ENCODE results near the gene CMTR2. TPM values are rescaled to one million over a fixed set of nuclear protein-coding genes. Genes with fewer than 3 reads are reported as not detected.
"Not testable (repeated sequence)": the region's sequence is repeated elsewhere in the genome, so short reads cannot be mapped to it uniquely, and the experiment has no call there.

CMTR2 gene
- polyA plus RNA-seq: 34.9 TPM
- long read RNA-seq, donor 1, full-length matches to known transcripts: 7 of 7 reads
- long read RNA-seq, donor 1, partial matches to known transcripts: 0 of 7 reads
- long read RNA-seq, donor 1, other reads (novel, unspliced or antisense): 0 of 7 reads
- long read RNA-seq, donor 2, full-length matches to known transcripts: 3 of 27 reads
- long read RNA-seq, donor 2, partial matches to known transcripts: 24 of 27 reads
- long read RNA-seq, donor 2, other reads (novel, unspliced or antisense): 0 of 27 reads
- long read RNA-seq, donor 3: 0 reads
- long read RNA-seq, donor 4, partial matches to known transcripts: 0 of 2 reads
- long read RNA-seq, donor 4, other reads (novel, unspliced or antisense): 0 of 2 reads
- long read RNA-seq, donor 5, partial matches to known transcripts: 0 of 1 reads
- long read RNA-seq, donor 5, other reads (novel, unspliced or antisense): 0 of 1 reads
- long read RNA-seq, donor 6, full-length matches to known transcripts: 2 of 2 reads
- long read RNA-seq, donor 6, partial matches to known transcripts: 0 of 2 reads
- long read RNA-seq, donor 6, other reads (novel, unspliced or antisense): 0 of 2 reads
- long read RNA-seq, donor 7, full-length matches to known transcripts: 7 of 7 reads
- long read RNA-seq, donor 7, partial matches to known transcripts: 0 of 7 reads
- long read RNA-seq, donor 7, other reads (novel, unspliced or antisense): 0 of 7 reads
- long read RNA-seq, donor 8, full-length matches to known transcripts: 8 of 8 reads
- long read RNA-seq, donor 8, partial matches to known transcripts: 0 of 8 reads
- long read RNA-seq, donor 8, other reads (novel, unspliced or antisense): 0 of 8 reads
- long read RNA-seq, donor 9, full-length matches to known transcripts: 4 of 4 reads
- long read RNA-seq, donor 9, partial matches to known transcripts: 0 of 4 reads
- long read RNA-seq, donor 9, other reads (novel, unspliced or antisense): 0 of 4 reads
- long read RNA-seq, donor 10, full-length matches to known transcripts: 5 of 5 reads
- long read RNA-seq, donor 10, partial matches to known transcripts: 0 of 5 reads
- long read RNA-seq, donor 10, other reads (novel, unspliced or antisense): 0 of 5 reads
- long read RNA-seq, donor 11, full-length matches to known transcripts: 1 of 1 reads
- long read RNA-seq, donor 11, partial matches to known transcripts: 0 of 1 reads
- long read RNA-seq, donor 11, other reads (novel, unspliced or antisense): 0 of 1 reads

GRCh38 chr16:71288890-71289731 is at the start of gene CMTR2:
CMTR2 (minus strand) TSS chr16:71289402; CDS start chr16:71285920, 3,482 bp downstream.
- H3K4me1 ChIP-seq (ENCODE audit: control insufficient read depth, insufficient read depth, low read length): peaks cover 3% of the 10 kb centered on the region
- DNase-seq: peak; percentile 98 to 99
- H3K36me3 ChIP-seq (ENCODE audit: control insufficient read depth, insufficient read depth, low read length): peaks cover 18% of the 10 kb centered on the region
- WGBS (ENCODE audit: insufficient coverage, low lambda C conversion rate): no CpG with 5 or more reads among the region's 60 CpGs
- peaks cover 10% of the 10 kb centered on the region for H3K27me3 ChIP-seq (ENCODE audit: control insufficient read depth, insufficient read depth, low read length)
- peak within 1 kb of the TSS; percentile 72 for H3K4me3 ChIP-seq (ENCODE audit: low read length)
- peak within 1 kb of the TSS; percentile 93 for H3K27ac ChIP-seq (ENCODE audit: low read length)
- no peaks in the 10 kb centered on the region for H3K9me3 ChIP-seq (ENCODE audit: control insufficient read depth, low read depth, low read length)

DNA sequence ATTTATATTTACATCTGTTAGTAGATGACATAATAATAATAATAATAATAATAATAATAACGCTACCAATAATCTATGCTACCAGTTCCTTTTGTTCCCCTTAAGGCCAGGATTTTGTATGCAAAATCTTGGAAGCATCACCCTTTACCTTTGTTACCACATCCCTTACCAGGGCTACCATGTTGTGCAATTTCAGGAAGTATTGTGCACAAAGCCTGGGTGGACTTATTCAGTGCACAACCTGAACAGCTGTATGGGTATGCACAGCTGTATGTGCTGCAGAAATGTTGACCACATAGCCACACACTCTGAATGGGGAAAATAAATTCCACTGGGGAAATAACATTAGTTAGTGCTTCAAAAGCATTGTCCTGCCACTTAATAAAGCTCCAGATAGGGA is 49.4 kb upstream of the CMTR2 start:
- H3K4me1 ChIP-seq (ENCODE audit: control insufficient read depth, insufficient read depth, low read length): no peaks in the 10 kb centered on the region
- peaks cover 3% of the 10 kb centered on the region for H3K27me3 ChIP-seq (ENCODE audit: control insufficient read depth, insufficient read depth, low read length)
- no peak overlapping the region for H3K27ac ChIP-seq (ENCODE audit: low read length)
- H3K36me3 ChIP-seq (ENCODE audit: control insufficient read depth, insufficient read depth, low read length): no peaks in the 10 kb centered on the region
- no CpG with 5 or more reads among the region's 1 CpG for WGBS (ENCODE audit: insufficient coverage, low lambda C conversion rate)
- no peaks in the 10 kb centered on the region for H3K9me3 ChIP-seq (ENCODE audit: control insufficient read depth, low read depth, low read length)
- no peak overlapping the region for H3K4me3 ChIP-seq (ENCODE audit: low read length)
- no peak for DNase-seq

DNA sequence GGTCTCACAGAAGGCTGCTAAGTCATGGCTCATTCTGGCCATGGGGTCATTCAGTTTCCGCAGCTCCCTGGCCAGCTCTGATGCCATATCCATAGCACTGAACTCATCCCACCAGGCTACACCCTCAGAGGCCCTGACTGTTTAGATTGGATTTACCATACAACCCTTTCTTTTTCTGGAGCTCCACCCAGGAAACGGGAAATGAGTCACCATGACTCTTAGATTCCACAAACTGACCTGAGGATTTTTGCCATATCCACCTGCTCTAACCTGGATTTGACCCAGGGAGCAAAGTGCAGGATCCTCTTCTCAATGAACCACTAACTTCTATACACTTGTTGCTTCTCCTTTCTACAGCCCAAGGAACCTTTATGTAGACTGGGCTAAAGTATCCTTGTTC is 49.0 kb upstream of the CMTR2 start:
- no peak for DNase-seq
- no CpG with 5 or more reads among the region's 2 CpGs for WGBS (ENCODE audit: insufficient coverage, low lambda C conversion rate)
- Histone ChIP-seq H3K36me3 (ENCODE audit: control insufficient read depth, insufficient read depth, low read length) (no peaks in the 10 kb centered on the region), H3K27ac (ENCODE audit: low read length) (no peak overlapping the region), H3K27me3 (ENCODE audit: control insufficient read depth, insufficient read depth, low read length) (peaks cover 3% of the 10 kb centered on the region), H3K4me3 (ENCODE audit: low read length) (no peak overlapping the region), H3K9me3 (ENCODE audit: control insufficient read depth, low read depth, low read length) (no peaks in the 10 kb centered on the region), H3K4me1 (ENCODE audit: control insufficient read depth, insufficient read depth, low read length) (no peaks in the 10 kb centered on the region)

DNA sequence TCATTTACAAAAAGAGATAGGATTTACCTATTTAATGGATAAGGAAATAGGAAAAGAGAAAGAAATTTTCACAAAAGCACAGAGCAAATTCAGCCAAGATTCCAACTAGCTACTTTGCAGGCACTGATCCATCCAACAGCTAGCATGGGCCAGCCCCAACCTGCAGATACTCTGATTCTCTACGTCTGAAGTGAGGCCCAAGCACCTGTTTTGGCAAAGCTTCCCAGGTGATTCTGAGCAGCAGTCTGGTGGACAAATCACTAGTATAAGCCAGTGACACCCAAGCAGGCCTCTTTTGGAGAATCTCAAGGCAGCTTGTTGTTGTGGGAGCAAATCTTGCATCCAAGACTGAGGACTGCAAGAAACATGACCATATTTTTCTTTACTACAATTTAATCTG is 48.4 kb upstream of the CMTR2 start:
- Histone ChIP-seq H3K36me3 (ENCODE audit: control insufficient read depth, insufficient read depth, low read length) (no peaks in the 10 kb centered on the region), H3K4me3 (ENCODE audit: low read length) (no peak overlapping the region), H3K27me3 (ENCODE audit: control insufficient read depth, insufficient read depth, low read length) (peaks cover 3% of the 10 kb centered on the region), H3K9me3 (ENCODE audit: control insufficient read depth, low read depth, low read length) (no peaks in the 10 kb centered on the region), H3K27ac (ENCODE audit: low read length) (no peak overlapping the region), H3K4me1 (ENCODE audit: control insufficient read depth, insufficient read depth, low read length) (no peaks in the 10 kb centered on the region)
- WGBS (ENCODE audit: insufficient coverage, low lambda C conversion rate): no CpG with 5 or more reads among the region's 1 CpG
- DNase-seq: no peak

DNA sequence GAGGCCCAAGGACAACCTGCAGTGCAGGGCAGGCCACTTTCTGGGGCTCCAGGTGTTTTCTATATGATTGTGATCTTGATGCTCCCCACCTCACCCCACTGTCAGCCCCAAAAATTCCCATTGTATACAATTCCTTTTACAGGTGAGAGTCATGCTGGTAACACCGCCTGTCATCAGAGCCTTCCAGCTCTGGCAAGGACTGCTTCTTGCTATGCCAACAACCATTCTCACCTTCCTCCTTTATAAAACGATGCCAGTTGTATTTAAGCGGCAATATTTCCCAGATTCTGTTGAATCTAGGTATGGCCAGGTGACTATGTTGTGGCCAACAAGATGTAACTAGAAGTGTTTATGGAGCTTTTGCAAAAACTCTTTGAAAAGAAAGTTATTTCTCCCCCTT is 38.9 kb upstream of the CMTR2 start:
- no peaks in the 10 kb centered on the region for H3K4me1 ChIP-seq (ENCODE audit: control insufficient read depth, insufficient read depth, low read length)
- no peak overlapping the region for H3K27ac ChIP-seq (ENCODE audit: low read length)
- DNase-seq: no peak
- H3K9me3 ChIP-seq (ENCODE audit: control insufficient read depth, low read depth, low read length): no peaks in the 10 kb centered on the region
- WGBS (ENCODE audit: insufficient coverage, low lambda C conversion rate): 100% methylated on average over 1 of the region's 3 CpGs
- no peaks in the 10 kb centered on the region for H3K36me3 ChIP-seq (ENCODE audit: control insufficient read depth, insufficient read depth, low read length)
- no peak overlapping the region for H3K4me3 ChIP-seq (ENCODE audit: low read length)
- H3K27me3 ChIP-seq (ENCODE audit: control insufficient read depth, insufficient read depth, low read length): no peaks in the 10 kb centered on the region

DNA sequence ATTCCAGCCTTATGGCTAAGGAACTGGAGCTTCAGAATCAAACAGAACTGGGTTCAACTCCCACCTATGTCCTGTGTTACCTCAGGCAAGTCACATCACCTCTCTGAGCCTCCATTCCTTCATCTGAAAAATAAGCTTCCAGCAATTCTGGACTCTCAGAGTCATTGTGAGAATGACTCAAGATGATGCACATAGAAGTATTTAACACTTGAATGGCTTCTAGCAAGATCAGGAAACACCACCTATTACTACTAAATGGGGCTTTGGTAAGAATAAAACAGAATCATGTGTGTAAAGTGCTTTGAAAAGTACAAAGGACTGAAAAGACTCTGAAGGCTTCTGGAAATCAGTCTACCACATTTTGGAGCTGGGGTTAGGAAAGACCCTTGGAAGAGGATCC is 38.5 kb upstream of the CMTR2 start:
- Histone ChIP-seq H3K27ac (ENCODE audit: low read length) (no peak overlapping the region), H3K9me3 (ENCODE audit: control insufficient read depth, low read depth, low read length) (no peaks in the 10 kb centered on the region), H3K27me3 (ENCODE audit: control insufficient read depth, insufficient read depth, low read length) (no peaks in the 10 kb centered on the region), H3K4me3 (ENCODE audit: low read length) (no peak overlapping the region), H3K36me3 (ENCODE audit: control insufficient read depth, insufficient read depth, low read length) (no peaks in the 10 kb centered on the region), H3K4me1 (ENCODE audit: control insufficient read depth, insufficient read depth, low read length) (no peaks in the 10 kb centered on the region)
- DNase-seq: no peak

- no peak overlapping the region for H3K4me3 ChIP-seq (ENCODE audit: low read length)
- DNase-seq: no peak
- H3K27me3 ChIP-seq (ENCODE audit: control insufficient read depth, insufficient read depth, low read length): no peaks in the 10 kb centered on the region
- no peak overlapping the region for H3K27ac ChIP-seq (ENCODE audit: low read length)
- H3K4me1 ChIP-seq (ENCODE audit: control insufficient read depth, insufficient read depth, low read length): no peaks in the 10 kb centered on the region
- no peaks in the 10 kb centered on the region for H3K9me3 ChIP-seq (ENCODE audit: control insufficient read depth, low read depth, low read length)
- 67% methylated on average over 1 of the region's 4 CpGs for WGBS (ENCODE audit: insufficient coverage, low lambda C conversion rate)
- H3K36me3 ChIP-seq (ENCODE audit: control insufficient read depth, insufficient read depth, low read length): no peaks in the 10 kb centered on the region
These were observed 30.8 kb upstream of the CMTR2 start for GRCh38 chr16:71319999-71320398.

GRCh38 chr16:71315269-71315668 is 26.1 kb upstream of the CMTR2 start:
- Histone ChIP-seq H3K27ac (ENCODE audit: low read length) (no peak overlapping the region), H3K4me3 (ENCODE audit: low read length) (no peak overlapping the region), H3K27me3 (ENCODE audit: control insufficient read depth, insufficient read depth, low read length) (no peaks in the 10 kb centered on the region), H3K36me3 (ENCODE audit: control insufficient read depth, insufficient read depth, low read length) (no peaks in the 10 kb centered on the region), H3K4me1 (ENCODE audit: control insufficient read depth, insufficient read depth, low read length) (no peaks in the 10 kb centered on the region), H3K9me3 (ENCODE audit: control insufficient read depth, low read depth, low read length) (no peaks in the 10 kb centered on the region)
- no CpG with 5 or more reads among the region's 3 CpGs for whole genome bisulfite sequencing (ENCODE audit: insufficient coverage, low lambda C conversion rate)
- DNase-seq: no peak

GRCh38 chr16:71313591-71313990 is 24.4 kb upstream of the CMTR2 start:
- 86% methylated on average over 2 of the region's 3 CpGs for WGBS (ENCODE audit: insufficient coverage, low lambda C conversion rate)
- not testable (repeated sequence) for DNase-seq; H3K36me3 ChIP-seq (ENCODE audit: control insufficient read depth, insufficient read depth, low read length); H3K4me1 ChIP-seq (ENCODE audit: control insufficient read depth, insufficient read depth, low read length); H3K27ac ChIP-seq (ENCODE audit: low read length); H3K9me3 ChIP-seq (ENCODE audit: control insufficient read depth, low read depth, low read length); H3K27me3 ChIP-seq (ENCODE audit: control insufficient read depth, insufficient read depth, low read length); H3K4me3 ChIP-seq (ENCODE audit: low read length)

Data from large intestine (tissue), 12 donors.